HG02981 (cell line): ENCODE data around the gene AKT1.

Experiments
- ATAC-seq: cut with Tn5 transposase; IDR thresholded peaks from one replicate; pipeline ENCODE4 v1.9.1; 2021; ENCODE audit warnings: mild to moderate bottlenecking, moderate library complexity; ENCODE audit not compliant: unreplicated experiment

AKT1 gene

GRCh38 chr14:104773505-104774452, 21.8 kb downstream of the AKT1 start:
- no peak for ATAC-seq

- ATAC-seq = no peak
Measured at GRCh38 chr14:104772707-104773504, 22.6 kb downstream of the AKT1 start.

- no peak for ATAC-seq
Measured at GRCh38 chr14:104771918-104772706, 23.4 kb downstream of the AKT1 start.

GRCh38 chr14:104771374-104771773, 24.2 kb downstream of the AKT1 start:
- no peak for ATAC-seq

GRCh38 chr14:104770851-104771272, 24.7 kb downstream of the AKT1 start:
- no peak for ATAC-seq

GRCh38 chr14:104770072-104770579, 25.4 kb downstream of the AKT1 start:
- no peak for ATAC-seq

GRCh38 chr14:104769324-104770071, 26.1 kb downstream of the AKT1 start:
- ATAC-seq = no peak

- ATAC-seq = peak; percentile 75
Measured at GRCh38 chr14:104768437-104769323, 26.9 kb downstream of the AKT1 start.

- no peak for ATAC-seq
Measured at GRCh38 chr14:104767634-104767918, 28.0 kb downstream of the AKT1 start.

GRCh38 chr14:104766863-104767633, 28.5 kb downstream of the AKT1 start:
- ATAC-seq = no peak

GRCh38 chr14:104766256-104766862, 29.2 kb downstream of the AKT1 start:
- ATAC-seq = no peak

- ATAC-seq = no peak
Measured at GRCh38 chr14:104765517-104765916, 30.0 kb downstream of the AKT1 start.

GRCh38 chr14:104758981-104759969, 36.3 kb downstream of the AKT1 start:
- ATAC-seq = no peak

- no peak for ATAC-seq
Measured at GRCh38 chr14:104757681-104758392, 37.7 kb downstream of the AKT1 start.

GRCh38 chr14:104757238-104757585, 38.3 kb downstream of the AKT1 start:
- no peak for ATAC-seq

- ATAC-seq = no peak
Measured at GRCh38 chr14:104756477-104757237, 38.9 kb downstream of the AKT1 start.
